ENCODE data around the gene ALOX5.

The ALOX5 gene

GRCh38 chr10:45424668-45425404, 50.8 kb downstream of the ALOX5 start:
- no peak for DNase-seq (ENCODE audit: low spot score)

GRCh38 chr10:45425621-45426563, 51.9 kb downstream of the ALOX5 start:
- DNase-seq (ENCODE audit: low spot score) = no peak

- DNase-seq (ENCODE audit: low spot score) = no peak
Observed at GRCh38 chr10:45427262-45427969, 53.4 kb downstream of the ALOX5 start.

- no peak for DNase-seq (ENCODE audit: low spot score)
Observed at GRCh38 chr10:45427970-45428366, 54.0 kb downstream of the ALOX5 start.

GRCh38 chr10:45428611-45429510, 54.8 kb downstream of the ALOX5 start:
- DNase-seq (ENCODE audit: low spot score) = no peak

GRCh38 chr10:45429790-45430189, 55.8 kb downstream of the ALOX5 start:
- no peak for DNase-seq (ENCODE audit: low spot score)

- no peak for DNase-seq (ENCODE audit: low spot score)
Observed at GRCh38 chr10:45432113-45432512, 58.1 kb downstream of the ALOX5 start.

GRCh38 chr10:45432700-45433472, 58.9 kb downstream of the ALOX5 start:
- DNase-seq (ENCODE audit: low spot score) = no peak

GRCh38 chr10:45433716-45434469, 59.9 kb downstream of the ALOX5 start:
- DNase-seq (ENCODE audit: low spot score) = peak; percentile 27

GRCh38 chr10:45437587-45438465, 63.8 kb downstream of the ALOX5 start:
- DNase-seq (ENCODE audit: low spot score) = no peak

GRCh38 chr10:45438466-45439090, 64.6 kb downstream of the ALOX5 start:
- DNase-seq (ENCODE audit: low spot score) = no peak

GRCh38 chr10:45439365-45439764, 65.3 kb downstream of the ALOX5 start:
- no peak for DNase-seq (ENCODE audit: low spot score)

- no peak for DNase-seq (ENCODE audit: low spot score)
Observed at GRCh38 chr10:45439873-45440272, 65.9 kb downstream of the ALOX5 start.

- DNase-seq (ENCODE audit: low spot score) = no peak
Observed at GRCh38 chr10:45440511-45441062, 66.6 kb downstream of the ALOX5 start.

GRCh38 chr10:45441239-45442190, 67.5 kb downstream of the ALOX5 start:
- DNase-seq (ENCODE audit: low spot score) = no peak

GRCh38 chr10:45442251-45442650, 68.2 kb downstream of the ALOX5 start:
- no peak for DNase-seq (ENCODE audit: low spot score)

- DNase-seq (ENCODE audit: low spot score) = no peak
Observed at GRCh38 chr10:45442662-45443061, 68.6 kb downstream of the ALOX5 start.
